ENCODE measurements around the gene ANKRD13C.

DNA sequence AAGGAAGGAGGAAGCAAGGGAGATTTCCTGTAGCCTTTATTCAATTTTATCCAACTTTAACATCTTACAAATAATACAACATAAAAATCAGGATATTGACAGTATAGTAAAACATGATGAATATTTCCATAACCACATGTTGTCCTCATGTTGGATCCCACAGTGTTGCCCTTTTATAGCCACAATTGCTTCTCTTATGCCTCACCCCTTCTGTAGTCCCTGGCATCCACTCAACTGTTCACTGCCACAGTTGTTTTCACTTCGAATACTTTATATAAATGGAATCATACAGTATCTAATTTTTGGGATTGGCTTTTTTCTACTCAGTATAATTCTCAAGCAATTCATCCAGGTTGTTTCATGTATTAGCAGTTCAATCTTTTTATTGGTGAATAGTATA lies 88.6 kb downstream of the ANKRD13C start:
- TF ChIP-seq, protein P1, sequence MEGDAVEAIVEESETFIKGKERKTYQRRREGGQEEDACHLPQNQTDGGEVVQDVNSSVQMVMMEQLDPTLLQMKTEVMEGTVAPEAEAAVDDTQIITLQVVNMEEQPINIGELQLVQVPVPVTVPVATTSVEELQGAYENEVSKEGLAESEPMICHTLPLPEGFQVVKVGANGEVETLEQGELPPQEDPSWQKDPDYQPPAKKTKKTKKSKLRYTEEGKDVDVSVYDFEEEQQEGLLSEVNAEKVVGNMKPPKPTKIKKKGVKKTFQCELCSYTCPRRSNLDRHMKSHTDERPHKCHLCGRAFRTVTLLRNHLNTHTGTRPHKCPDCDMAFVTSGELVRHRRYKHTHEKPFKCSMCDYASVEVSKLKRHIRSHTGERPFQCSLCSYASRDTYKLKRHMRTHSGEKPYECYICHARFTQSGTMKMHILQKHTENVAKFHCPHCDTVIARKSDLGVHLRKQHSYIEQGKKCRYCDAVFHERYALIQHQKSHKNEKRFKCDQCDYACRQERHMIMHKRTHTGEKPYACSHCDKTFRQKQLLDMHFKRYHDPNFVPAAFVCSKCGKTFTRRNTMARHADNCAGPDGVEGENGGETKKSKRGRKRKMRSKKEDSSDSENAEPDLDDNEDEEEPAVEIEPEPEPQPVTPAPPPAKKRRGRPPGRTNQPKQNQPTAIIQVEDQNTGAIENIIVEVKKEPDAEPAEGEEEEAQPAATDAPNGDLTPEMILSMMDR (IDR thresholded peaks at IDR 0.05) = no peak
- TF ChIP-seq POLR2A (IDR thresholded peaks at IDR 0.05) (no peak), POLR2AphosphoS5 (IDR thresholded peaks at IDR 0.05) (no peak)
